Smooth muscle cell (in vitro differentiated cells): ENCODE results near the gene RAF1. TPM values are rescaled to one million over a fixed set of nuclear protein-coding genes. Genes with fewer than 3 reads are reported as not detected.

Source experiments
- DNase-seq: peaks from one replicate; lab custom pipeline; 2025; ENCODE audit not compliant: unreplicated experiment; lab: John Stamatoyannopoulos, UW
- H2AFZ ChIP-seq: fragments of 200-600 bp; sonication (generic); 2 replicates; pipeline ENCODE4 v1.6.0; 2016; ENCODE audit warnings: antibody characterized with exemption, low read depth, mild to moderate bottlenecking
- H3F3A ChIP-seq: fragments of 200-600 bp; sonication (generic); 2 replicates; pipeline ENCODE4 v1.6.0; 2017; ENCODE audit warnings: antibody characterized with exemption, low read depth
- H3K27ac ChIP-seq: fragments of 200-600 bp; sonication (generic); 2 replicates; pipeline ENCODE4 v1.5.1; 2016; ENCODE audit warnings: low read depth, mild to moderate bottlenecking
- H3K27me3 ChIP-seq: fragments of 200-600 bp; sonication (generic); 2 replicates; pipeline ENCODE4 v1.6.1; 2016; ENCODE audit warnings: low read depth, mild to moderate bottlenecking
- H3K36me3 ChIP-seq: fragments of 200-600 bp; sonication (generic); 2 replicates; pipeline ENCODE4 v1.5.1; 2016; ENCODE audit warnings: low read depth
- H3K4me1 ChIP-seq: fragments of 200-600 bp; sonication (generic); 2 replicates; pipeline ENCODE4 v1.5.1; 2016; ENCODE audit warnings: low read depth
- H3K4me2 ChIP-seq: fragments of 200-600 bp; sonication (generic); 2 replicates; pipeline ENCODE4 v1.6.0; 2016; ENCODE audit warnings: mild to moderate bottlenecking
- H3K4me3 ChIP-seq: fragments of 200-600 bp; sonication (generic); 2 replicates; pipeline ENCODE4 v1.5.1; 2016; ENCODE audit warnings: mild to moderate bottlenecking
- H3K79me2 ChIP-seq: fragments of 200-600 bp; sonication (generic); 2 replicates; pipeline ENCODE4 v1.6.0; 2016; ENCODE audit warnings: low read depth, mild to moderate bottlenecking
- H3K9ac ChIP-seq: fragments of 200-600 bp; sonication (generic); 2 replicates; pipeline ENCODE4 v1.6.0; 2016; ENCODE audit warnings: low read depth
- H3K9me3 ChIP-seq: fragments of 200-600 bp; sonication (generic); replicated peaks from 2 replicates; pipeline ENCODE4 v1.5.1; 2016; ENCODE audit warnings: low read depth
- H4K20me1 ChIP-seq: fragments of 200-600 bp; sonication (generic); 2 replicates; pipeline ENCODE4 v1.6.0; 2016; ENCODE audit warnings: low read depth
- CTCF ChIP-seq: fragments of 200-600 bp; sonication (generic); IDR thresholded peaks from 2 replicates; pipeline ENCODE4 v1.5.1; 2017; ENCODE audit warnings: borderline replicate concordance, mild to moderate bottlenecking, antibody characterized with exemption; ENCODE audit not compliant: insufficient read depth, poor library complexity, severe bottlenecking
- WGBS: methylation state at CpG from one replicate; pipeline ENCODE4 v1.1.7; 2016; ENCODE audit warnings: low lambda C conversion rate; 5-methylcytosine and 5-hydroxymethylcytosine counted together
- polyA plus RNA-seq: library from polyadenylated mRNA; unstranded; fragments of >200 nt; fragmentation: Nextera tagmentation; extraction: Ambion mirVana; gene quantifications from 2 replicates; pipeline ENCODE4 v1.2.1, GENCODE V29; 2016
- total RNA-seq: library from RNA; depleted of rRNA; stranded (reverse); fragments of >200 nt; gene quantifications from 2 replicates; pipeline ENCODE4 v1.2.3, GENCODE V29; 2014

RAF1 gene
- total and polyA plus RNA-seq, 2 experiments from 2014 or later, result 48.4 to 75.4 TPM

GRCh38 chr3:12618426-12618825 lies 45.5 kb downstream of the RAF1 start:
- Histone ChIP-seq H3K27ac (no peak overlapping the region), H4K20me1 (peaks cover 98% of the 10 kb centered on the region), H3K4me2 (no peak overlapping the region), H2AFZ (no peak overlapping the region), H3K27me3 (no peaks in the 10 kb centered on the region), H3K9me3 (no peaks in the 10 kb centered on the region), H3K79me2 (peaks cover 81% of the 10 kb centered on the region), H3K4me3 (no peak overlapping the region), H3K36me3 (peaks cover 5% of the 10 kb centered on the region), H3K4me1 (no peaks in the 10 kb centered on the region), H3F3A (no peaks in the 10 kb centered on the region), H3K9ac (no peak overlapping the region)
- no peak for DNase-seq
- TF ChIP-seq CTCF, result no peak
- WGBS, result 96% methylated on average over 6 of the region's 6 CpGs

GRCh38 chr3:12615266-12615665 lies 48.7 kb downstream of the RAF1 start:
- peaks cover 5% of the 10 kb centered on the region for H3K36me3 ChIP-seq
- H3K9me3 ChIP-seq, result no peaks in the 10 kb centered on the region

GRCh38 chr3:12613250-12613649 lies 50.7 kb downstream of the RAF1 start:
- no peak for DNase-seq
- TF ChIP-seq CTCF, result no peak
- Histone ChIP-seq H3F3A (no peaks in the 10 kb centered on the region), H3K9ac (no peak overlapping the region), H3K4me2 (no peak overlapping the region), H2AFZ (no peak overlapping the region), H3K36me3 (peaks cover 17% of the 10 kb centered on the region), H3K4me3 (no peak overlapping the region), H3K27ac (no peak overlapping the region), H4K20me1 (peaks cover 92% of the 10 kb centered on the region), H3K9me3 (no peaks in the 10 kb centered on the region), H3K4me1 (no peaks in the 10 kb centered on the region), H3K27me3 (no peaks in the 10 kb centered on the region), H3K79me2 (peaks cover 53% of the 10 kb centered on the region)
- 85% methylated on average over 4 of the region's 4 CpGs for WGBS

More at GRCh38 chr3:12615266-12615665, 48.7 kb downstream of the RAF1 start:
- 96% methylated on average over 4 of the region's 4 CpGs for WGBS
- Histone ChIP-seq H3K79me2 (peaks cover 60% of the 10 kb centered on the region), H4K20me1 (peaks cover 96% of the 10 kb centered on the region), H3K4me1 (no peaks in the 10 kb centered on the region), H3K4me2 (no peak overlapping the region), H2AFZ (no peak overlapping the region), H3K27ac (no peak overlapping the region), H3K9ac (no peak overlapping the region), H3F3A (no peaks in the 10 kb centered on the region), H3K4me3 (no peak overlapping the region), H3K27me3 (no peaks in the 10 kb centered on the region)
- DNase-seq, result no peak
- no peak for TF ChIP-seq CTCF

- peaks cover 52% of the 10 kb centered on the region for H3K79me2 ChIP-seq
- 92% methylated on average over 6 of the region's 6 CpGs for WGBS
Measured at GRCh38 chr3:12612514-12613226, 51.2 kb downstream of the RAF1 start.

More at GRCh38 chr3:12612514-12613226, 51.2 kb downstream of the RAF1 start:
- H3F3A ChIP-seq, result no peaks in the 10 kb centered on the region
- TF ChIP-seq CTCF, result no peak
- no peak overlapping the region for H3K4me3 ChIP-seq
- DNase-seq, result no peak
- no peak overlapping the region for H2AFZ ChIP-seq
- no peaks in the 10 kb centered on the region for H3K27me3 ChIP-seq
- no peaks in the 10 kb centered on the region for H3K9me3 ChIP-seq
- no peak overlapping the region for H3K27ac ChIP-seq
- H3K36me3 ChIP-seq, result peaks cover 22% of the 10 kb centered on the region
- H3K9ac ChIP-seq, result no peak overlapping the region
- peaks cover 88% of the 10 kb centered on the region for H4K20me1 ChIP-seq
- no peak overlapping the region for H3K4me2 ChIP-seq
- H3K4me1 ChIP-seq, result no peaks in the 10 kb centered on the region
